Measurements from ENCODE around the gene APOD. TPM values are rescaled to one million over a fixed set of nuclear protein-coding genes. Genes with fewer than 3 reads are reported as not detected.

Gene APOD
- total and polyA plus RNA-seq, 2 of the 4 experiments (the other 2 are of a cell fraction): 0.36 TPM; not detected in 1

GRCh38 chr3:195577645-195578177 is 6.0 kb downstream of the APOD start:
- Histone ChIP-seq H3K4ac (ENCODE audit: low read depth, low read length) (no peak overlapping the region), H3K4me2 (ENCODE audit: low read depth, low read length) (no peak overlapping the region), H3K9me3 (ENCODE audit: control insufficient read depth, insufficient read depth, low read length) (peaks cover 2% of the 10 kb centered on the region; the same call in 1 of the 2 replicates), H2BK120ac (ENCODE audit: low read depth, low read length) (no peak overlapping the region), H3K56ac (ENCODE audit: extremely low read depth, insufficient read depth, low read length) (no peak overlapping the region), H3K36me3 (ENCODE audit: control insufficient read depth, insufficient read depth, low read length) (no peaks in the 10 kb centered on the region), H3K23ac (ENCODE audit: low read depth, low read length) (no peak overlapping the region), H3K4me1 (ENCODE audit: control insufficient read depth, insufficient read depth, low read length) (no peaks in the 10 kb centered on the region), H4K8ac (ENCODE audit: low read depth in 2 of 2, low read length in 2 of 2) (no peak overlapping the region), H3K14ac (replicated peaks; ENCODE audit: low read depth, low read length) (no peak overlapping the region), H3K9me1 (ENCODE audit: insufficient read depth, low read length) (no peaks in the 10 kb centered on the region), H3K18ac (ENCODE audit: low read depth, low read length) (no peak overlapping the region), H3K9ac (ENCODE audit: low read depth, low read length) (no peak overlapping the region), H2BK20ac (ENCODE audit: low read depth, low read length) (no peak overlapping the region), H3K4me3 (ENCODE audit: insufficient read depth, low read depth, low read length) (no peak overlapping the region), H2AFZ (replicated peaks; ENCODE audit: low read length, poor library complexity) (no peak overlapping the region), H2AK5ac (ENCODE audit: low read depth, low read length) (no peak overlapping the region), H3K27me3 (ENCODE audit: control insufficient read depth, insufficient read depth, low read length) (peaks cover 32% of the 10 kb centered on the region), H4K91ac (ENCODE audit: insufficient read depth, low read depth, low read length) (no peak overlapping the region), H3K27ac (ENCODE audit: insufficient read depth, low read length) (no peak overlapping the region), H2BK15ac (ENCODE audit: low read depth, low read length) (no peak overlapping the region), H2BK5ac (ENCODE audit: low read depth, low read length, poor library complexity, severe bottlenecking) (no peak overlapping the region), H3K79me1 (ENCODE audit: low read depth in 1 of 2, low read length in 2 of 2) (no peaks in the 10 kb centered on the region), H2AK9ac (replicated peaks; ENCODE audit: low read depth, low read length, poor library complexity) (no peak overlapping the region), H4K5ac (ENCODE audit: low read depth, low read length) (no peak overlapping the region), H4K20me1 (ENCODE audit: insufficient read depth, low read length) (no peaks in the 10 kb centered on the region)
- no peak for TF ChIP-seq NFE2L2 (IDR thresholded peaks at IDR 0.05; ENCODE audit: low read depth, low read length)
- TF ChIP-seq RFX5 (IDR thresholded peaks at IDR 0.05; ENCODE audit: low read depth, low read length): no peak
- no peak for TF ChIP-seq RAD21 (IDR thresholded peaks at IDR 0.05; ENCODE audit: low read length)
- no peak for TF ChIP-seq SMC3 (IDR thresholded peaks at IDR 0.05; ENCODE audit: low read depth, low read length)
- no peak for TF ChIP-seq FOS (IDR thresholded peaks at IDR 0.05; ENCODE audit: low read depth, low read length)
- TF ChIP-seq MXI1 (IDR thresholded peaks at IDR 0.05; ENCODE audit: borderline replicate concordance, low read depth, low read length): no peak
- no peak for TF ChIP-seq ELK1 (IDR thresholded peaks at IDR 0.05; ENCODE audit: borderline replicate concordance, low read depth, low read length)
- TF ChIP-seq MAZ (IDR thresholded peaks at IDR 0.05; ENCODE audit: borderline replicate concordance, low read depth, low read length): no peak
- no peak for TF ChIP-seq POLR2A (IDR thresholded peaks at IDR 0.05; ENCODE audit: low read depth, low read length)
- TF ChIP-seq USF2 (IDR thresholded peaks at IDR 0.05; ENCODE audit: low read depth, low read length): no peak
- TF ChIP-seq RCOR1 (IDR thresholded peaks at IDR 0.05; ENCODE audit: insufficient replicate concordance, low read length): no peak
- TF ChIP-seq MAFK (IDR thresholded peaks at IDR 0.05; ENCODE audit: low read depth, low read length): peak; percentile 59
- peak; percentile 84 for TF ChIP-seq CEBPB (IDR thresholded peaks at IDR 0.05; ENCODE audit: low read depth, low read length)
- TF ChIP-seq CHD1 (IDR thresholded peaks at IDR 0.05; ENCODE audit: low read depth, low read length): no peak
- no peak for TF ChIP-seq CTCF (conservative IDR thresholded peaks at IDR 0.05; ENCODE audit: low read depth, low read length)
- no peak for TF ChIP-seq BHLHE40 (IDR thresholded peaks at IDR 0.05; ENCODE audit: low read depth, low read length)
- no TSS peak for BruUV-seq (replicated peaks)
- CTCF ChIA-PET: no interaction called here
- no peak for DNase-seq
- dilution Hi-C loops (cut with HindIII; ENCODE audit: low sequenced_read_pairs, unreplicated experiment): no loop called here
- WGBS, 2 experiments (ENCODE audit: extremely low coverage in 2 of 2, insufficient read length in 1 of 2): 50% methylated on average over 2 of the region's 9 CpGs; no CpG with 5 or more reads in 1 of the 2 experiments
- no peak for ATAC-seq (ENCODE audit: low read depth)
- POLR2A ChIA-PET (ENCODE audit: unreplicated experiment): no interaction called here
- intact Hi-C loops (cut with micrococcal nuclease): no loop called here
- in situ Hi-C loops (cut with MboI; ENCODE audit: low sequenced_read_pairs): no loop called here

Measured in IMR-90 (cell line).